HEK293 (cell line): ENCODE results near the gene IL5RA.
A peak's percentile ranks its signal among the peaks of the same experiment; 100 is the strongest.

Source experiments
- BCL6B ChIP-seq: fragments of 450-650 bp; formaldehyde crosslinking; IDR thresholded peaks from 2 replicates; pipeline ENCODE4 v1.5.1; 2017; ENCODE audit warnings: missing biosample characterization, missing genetic modification characterization
- GLI4 ChIP-seq: fragments of 450-650 bp; formaldehyde crosslinking; IDR thresholded peaks from 2 replicates; pipeline ENCODE4 v1.5.1; 2016; ENCODE audit warnings: missing biosample characterization, missing genetic modification characterization
- IKZF3 ChIP-seq: fragments of 450-650 bp; IDR thresholded peaks from 2 replicates; pipeline ENCODE4 v1.5.0; 2018; ENCODE audit warnings: missing biosample characterization, mild to moderate bottlenecking, missing genetic modification characterization, moderate library complexity
- RBAK ChIP-seq: fragments of 450-650 bp; formaldehyde crosslinking; IDR thresholded peaks from 2 replicates; pipeline ENCODE4 v1.5.1; 2016; ENCODE audit warnings: missing biosample characterization, missing genetic modification characterization
- SALL2 ChIP-seq: fragments of 450-650 bp; formaldehyde crosslinking; IDR thresholded peaks from 2 replicates; pipeline ENCODE4 v1.5.0; 2017; ENCODE audit warnings: missing biosample characterization, mild to moderate bottlenecking, missing genetic modification characterization, borderline replicate concordance
- ZBTB8A ChIP-seq: fragments of 450-650 bp; formaldehyde crosslinking; IDR thresholded peaks from 2 replicates; pipeline ENCODE4 v1.5.1; 2016; ENCODE audit warnings: missing biosample characterization, missing genetic modification characterization
- ZNF146 ChIP-seq: fragments of 450-650 bp; formaldehyde crosslinking; IDR thresholded peaks from 2 replicates; pipeline ENCODE4 v1.5.1; 2016; ENCODE audit warnings: missing biosample characterization, missing genetic modification characterization
- ZNF16 ChIP-seq: fragments of 450-650 bp; formaldehyde crosslinking; IDR thresholded peaks from 2 replicates; pipeline ENCODE4 v1.5.1; 2016; ENCODE audit warnings: low read depth, missing biosample characterization, missing genetic modification characterization
- ZNF169 ChIP-seq: fragments of 450-650 bp; formaldehyde crosslinking; IDR thresholded peaks from 2 replicates; pipeline ENCODE4 v1.5.1; 2016; ENCODE audit warnings: missing biosample characterization, missing genetic modification characterization
- ZNF214 ChIP-seq: fragments of 450-650 bp; formaldehyde crosslinking; IDR thresholded peaks from 2 replicates; pipeline ENCODE4 v1.5.1; 2017; ENCODE audit warnings: missing biosample characterization, mild to moderate bottlenecking, missing genetic modification characterization, borderline replicate concordance
- ZNF221 ChIP-seq: fragments of 450-650 bp; formaldehyde crosslinking; IDR thresholded peaks from 2 replicates; pipeline ENCODE4 v1.5.1; 2017; ENCODE audit warnings: missing biosample characterization, missing genetic modification characterization, borderline replicate concordance
- ZNF223 ChIP-seq: fragments of 450-650 bp; formaldehyde crosslinking; IDR thresholded peaks from 2 replicates; pipeline ENCODE4 v1.5.1; 2016; ENCODE audit warnings: missing biosample characterization, missing genetic modification characterization
- ZNF23 ChIP-seq: fragments of 450-650 bp; formaldehyde crosslinking; IDR thresholded peaks from 2 replicates; pipeline ENCODE4 v1.5.1; 2016; ENCODE audit warnings: missing biosample characterization, missing genetic modification characterization, borderline replicate concordance
- ZNF354C ChIP-seq: fragments of 450-650 bp; formaldehyde crosslinking; IDR thresholded peaks from 2 replicates; pipeline ENCODE4 v1.5.1; 2016; ENCODE audit warnings: missing biosample characterization, missing genetic modification characterization, low read depth, borderline replicate concordance
- ZNF398 ChIP-seq: fragments of 450-650 bp; formaldehyde crosslinking; IDR thresholded peaks from 2 replicates; pipeline ENCODE4 v1.5.1; 2017; ENCODE audit warnings: missing biosample characterization, missing genetic modification characterization
- ZNF416 ChIP-seq: fragments of 450-650 bp; formaldehyde crosslinking; IDR thresholded peaks from 2 replicates; pipeline ENCODE4 v1.5.1; 2016; ENCODE audit warnings: missing biosample characterization, missing genetic modification characterization
- ZNF529 ChIP-seq: fragments of 450-650 bp; formaldehyde crosslinking; IDR thresholded peaks from 2 replicates; pipeline ENCODE4 v1.5.1; 2017; ENCODE audit warnings: missing genetic modification characterization, missing biosample characterization; ENCODE audit not compliant: insufficient replicate concordance
- ZNF555 ChIP-seq: fragments of 450-650 bp; formaldehyde crosslinking; conservative IDR thresholded peaks from 2 replicates; pipeline ENCODE4 v1.5.1; 2017; ENCODE audit warnings: missing biosample characterization, mild to moderate bottlenecking, missing genetic modification characterization, inconsistent platforms
- ZNF580 ChIP-seq: fragments of 450-650 bp; formaldehyde crosslinking; IDR thresholded peaks from 2 replicates; pipeline ENCODE4 v1.5.1; 2016; ENCODE audit warnings: missing biosample characterization, missing genetic modification characterization
- ZNF610 ChIP-seq: fragments of 450-650 bp; formaldehyde crosslinking; IDR thresholded peaks from 2 replicates; pipeline ENCODE4 v1.5.1; 2016; ENCODE audit warnings: missing biosample characterization, missing genetic modification characterization, borderline replicate concordance
- ZNF626 ChIP-seq: fragments of 450-650 bp; sonication (Bioruptor Pico); formaldehyde crosslinking; IDR thresholded peaks from 2 replicates; pipeline ENCODE4 v1.5.1; 2018; ENCODE audit warnings: missing biosample characterization, missing genetic modification characterization, inconsistent platforms
- ZNF707 ChIP-seq: fragments of 450-650 bp; formaldehyde crosslinking; IDR thresholded peaks from 2 replicates; pipeline ENCODE4 v1.5.1; 2016; ENCODE audit warnings: missing biosample characterization, missing genetic modification characterization
- ZNF843 ChIP-seq: fragments of 450-650 bp; formaldehyde crosslinking; IDR thresholded peaks from 2 replicates; pipeline ENCODE4 v1.5.1; 2016; ENCODE audit warnings: missing biosample characterization, missing genetic modification characterization
- ZXDB ChIP-seq: fragments of 450-650 bp; formaldehyde crosslinking; IDR thresholded peaks from 2 replicates; pipeline ENCODE4 v1.5.1; 2016; ENCODE audit warnings: missing biosample characterization, missing genetic modification characterization
- TF ChIP-seq, protein P1 (sequence below): fragments of 450-650 bp; formaldehyde crosslinking; IDR thresholded peaks from 2 replicates; pipeline ENCODE4 v1.5.1; 2016; ENCODE audit warnings: missing biosample characterization, missing genetic modification characterization
- TF ChIP-seq, protein P2 (sequence below): fragments of 450-650 bp; formaldehyde crosslinking; IDR thresholded peaks from 2 replicates; pipeline ENCODE4 v1.5.1; 2016; ENCODE audit warnings: missing biosample characterization, missing genetic modification characterization, borderline replicate concordance

Gene IL5RA

GRCh38 chr3:3126477-3127431, 16.6 kb upstream of the IL5RA start, which contains the start of gene TRNT1 (continued):
- peak; percentile 65 for TF ChIP-seq ZNF580 (tag by site-specific recombination)
- TF ChIP-seq GLI4 (tag by site-specific recombination): no peak
- TF ChIP-seq ZNF169 (tag by site-specific recombination): no peak
- 0 out of 2 replicates have a peak, but pooled peaks have one; percentile 23 for TF ChIP-seq ZNF707 (tag by site-specific recombination)
- no peak; the same call in 1 of the 2 replicates for TF ChIP-seq ZNF398 (tag by site-specific recombination)
- TF ChIP-seq RBAK (tag by site-specific recombination): no peak
- TF ChIP-seq SALL2 (tag by site-specific recombination): no peak
- no peak for TF ChIP-seq ZNF529 (tag by site-specific recombination)
- no peak for TF ChIP-seq IKZF3 (tag by site-specific recombination)
- TF ChIP-seq ZNF555 (tag by site-specific recombination): no peak
- TF ChIP-seq ZNF214 (tag by site-specific recombination): no peak
- TF ChIP-seq ZNF610: no peak; the same call in 1 of the 2 replicates
- TF ChIP-seq ZNF843: 0 out of 2 replicates have a peak, but pooled peaks have one; percentile 18
- TF ChIP-seq ZNF221 (tag by site-specific recombination): no peak
- peak; percentile 73 for TF ChIP-seq ZBTB8A
- TF ChIP-seq ZXDB (tag by site-specific recombination): peak; percentile 76
- no peak for TF ChIP-seq ZNF626
- TF ChIP-seq ZNF146 (tag by site-specific recombination): no peak
- TF ChIP-seq ZNF416: no peak
- TF ChIP-seq ZNF354C: no peak
- no peak for TF ChIP-seq BCL6B (tag by site-specific recombination)
- TF ChIP-seq ZNF23: no peak
- no peak for TF ChIP-seq ZNF223
- TF ChIP-seq ZNF16: no peak
- TF ChIP-seq, protein P1, sequence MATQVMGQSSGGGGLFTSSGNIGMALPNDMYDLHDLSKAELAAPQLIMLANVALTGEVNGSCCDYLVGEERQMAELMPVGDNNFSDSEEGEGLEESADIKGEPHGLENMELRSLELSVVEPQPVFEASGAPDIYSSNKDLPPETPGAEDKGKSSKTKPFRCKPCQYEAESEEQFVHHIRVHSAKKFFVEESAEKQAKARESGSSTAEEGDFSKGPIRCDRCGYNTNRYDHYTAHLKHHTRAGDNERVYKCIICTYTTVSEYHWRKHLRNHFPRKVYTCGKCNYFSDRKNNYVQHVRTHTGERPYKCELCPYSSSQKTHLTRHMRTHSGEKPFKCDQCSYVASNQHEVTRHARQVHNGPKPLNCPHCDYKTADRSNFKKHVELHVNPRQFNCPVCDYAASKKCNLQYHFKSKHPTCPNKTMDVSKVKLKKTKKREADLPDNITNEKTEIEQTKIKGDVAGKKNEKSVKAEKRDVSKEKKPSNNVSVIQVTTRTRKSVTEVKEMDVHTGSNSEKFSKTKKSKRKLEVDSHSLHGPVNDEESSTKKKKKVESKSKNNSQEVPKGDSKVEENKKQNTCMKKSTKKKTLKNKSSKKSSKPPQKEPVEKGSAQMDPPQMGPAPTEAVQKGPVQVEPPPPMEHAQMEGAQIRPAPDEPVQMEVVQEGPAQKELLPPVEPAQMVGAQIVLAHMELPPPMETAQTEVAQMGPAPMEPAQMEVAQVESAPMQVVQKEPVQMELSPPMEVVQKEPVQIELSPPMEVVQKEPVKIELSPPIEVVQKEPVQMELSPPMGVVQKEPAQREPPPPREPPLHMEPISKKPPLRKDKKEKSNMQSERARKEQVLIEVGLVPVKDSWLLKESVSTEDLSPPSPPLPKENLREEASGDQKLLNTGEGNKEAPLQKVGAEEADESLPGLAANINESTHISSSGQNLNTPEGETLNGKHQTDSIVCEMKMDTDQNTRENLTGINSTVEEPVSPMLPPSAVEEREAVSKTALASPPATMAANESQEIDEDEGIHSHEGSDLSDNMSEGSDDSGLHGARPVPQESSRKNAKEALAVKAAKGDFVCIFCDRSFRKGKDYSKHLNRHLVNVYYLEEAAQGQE (tag by site-specific recombination): no peak
- TF ChIP-seq, protein P2, sequence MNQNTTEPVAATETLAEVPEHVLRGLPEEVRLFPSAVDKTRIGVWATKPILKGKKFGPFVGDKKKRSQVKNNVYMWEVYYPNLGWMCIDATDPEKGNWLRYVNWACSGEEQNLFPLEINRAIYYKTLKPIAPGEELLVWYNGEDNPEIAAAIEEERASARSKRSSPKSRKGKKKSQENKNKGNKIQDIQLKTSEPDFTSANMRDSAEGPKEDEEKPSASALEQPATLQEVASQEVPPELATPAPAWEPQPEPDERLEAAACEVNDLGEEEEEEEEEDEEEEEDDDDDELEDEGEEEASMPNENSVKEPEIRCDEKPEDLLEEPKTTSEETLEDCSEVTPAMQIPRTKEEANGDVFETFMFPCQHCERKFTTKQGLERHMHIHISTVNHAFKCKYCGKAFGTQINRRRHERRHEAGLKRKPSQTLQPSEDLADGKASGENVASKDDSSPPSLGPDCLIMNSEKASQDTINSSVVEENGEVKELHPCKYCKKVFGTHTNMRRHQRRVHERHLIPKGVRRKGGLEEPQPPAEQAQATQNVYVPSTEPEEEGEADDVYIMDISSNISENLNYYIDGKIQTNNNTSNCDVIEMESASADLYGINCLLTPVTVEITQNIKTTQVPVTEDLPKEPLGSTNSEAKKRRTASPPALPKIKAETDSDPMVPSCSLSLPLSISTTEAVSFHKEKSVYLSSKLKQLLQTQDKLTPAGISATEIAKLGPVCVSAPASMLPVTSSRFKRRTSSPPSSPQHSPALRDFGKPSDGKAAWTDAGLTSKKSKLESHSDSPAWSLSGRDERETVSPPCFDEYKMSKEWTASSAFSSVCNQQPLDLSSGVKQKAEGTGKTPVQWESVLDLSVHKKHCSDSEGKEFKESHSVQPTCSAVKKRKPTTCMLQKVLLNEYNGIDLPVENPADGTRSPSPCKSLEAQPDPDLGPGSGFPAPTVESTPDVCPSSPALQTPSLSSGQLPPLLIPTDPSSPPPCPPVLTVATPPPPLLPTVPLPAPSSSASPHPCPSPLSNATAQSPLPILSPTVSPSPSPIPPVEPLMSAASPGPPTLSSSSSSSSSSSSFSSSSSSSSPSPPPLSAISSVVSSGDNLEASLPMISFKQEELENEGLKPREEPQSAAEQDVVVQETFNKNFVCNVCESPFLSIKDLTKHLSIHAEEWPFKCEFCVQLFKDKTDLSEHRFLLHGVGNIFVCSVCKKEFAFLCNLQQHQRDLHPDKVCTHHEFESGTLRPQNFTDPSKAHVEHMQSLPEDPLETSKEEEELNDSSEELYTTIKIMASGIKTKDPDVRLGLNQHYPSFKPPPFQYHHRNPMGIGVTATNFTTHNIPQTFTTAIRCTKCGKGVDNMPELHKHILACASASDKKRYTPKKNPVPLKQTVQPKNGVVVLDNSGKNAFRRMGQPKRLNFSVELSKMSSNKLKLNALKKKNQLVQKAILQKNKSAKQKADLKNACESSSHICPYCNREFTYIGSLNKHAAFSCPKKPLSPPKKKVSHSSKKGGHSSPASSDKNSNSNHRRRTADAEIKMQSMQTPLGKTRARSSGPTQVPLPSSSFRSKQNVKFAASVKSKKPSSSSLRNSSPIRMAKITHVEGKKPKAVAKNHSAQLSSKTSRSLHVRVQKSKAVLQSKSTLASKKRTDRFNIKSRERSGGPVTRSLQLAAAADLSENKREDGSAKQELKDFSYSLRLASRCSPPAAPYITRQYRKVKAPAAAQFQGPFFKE (tag by site-specific recombination): no peak
